PC-3 (cell line): ENCODE data around the gene NPC1. TPM values are rescaled to one million over a fixed set of nuclear protein-coding genes. Genes with fewer than 3 reads are reported as not detected.
A peak's percentile ranks its signal among the peaks of the same experiment; 100 is the strongest.

Experiments
- ATAC-seq: fragments of 200-7000 bp; cut with Tn5 transposase; 2 replicates; pipeline ENCODE4 v1.9.1; 2020; ENCODE audit warnings: mild to moderate bottlenecking, moderate library complexity
- BruUV-seq: library from RNA; stranded (reverse); fragments of 400-500 nt; replicated peaks from 2 replicates; lab custom pipeline; 2021; lab: Mats Ljungman, UMichigan
- CTCF ChIA-PET: fragments of 300-600 bp; sonication (Branson Sonifier 250); formaldehyde crosslinking; loops from one replicate; lab custom pipeline; 2022; ENCODE audit warnings: antibody characterized with exemption; lab: Charles Lee
- POLR2A ChIA-PET: fragments of 300-600 bp; sonication (Branson Sonifier 250); formaldehyde crosslinking; loops from one replicate; lab custom pipeline; 2022; ENCODE audit warnings: antibody characterized with exemption; ENCODE audit not compliant: unreplicated experiment; lab: Charles Lee
- DNase-seq: peaks from one replicate; pipeline ENCODE4 v3.0.0-alpha.2; 2015
- H2AFZ ChIP-seq: fragments of 300-600 bp; sonication (generic); 2 replicates; pipeline ENCODE4 v1.6.0; 2016; ENCODE audit warnings: antibody characterized with exemption, low read length
- H3F3A ChIP-seq: fragments of 300-600 bp; sonication (generic); one replicate; pipeline ENCODE4 v1.6.0; 2017; ENCODE audit warnings: antibody characterized with exemption, low read length, control low read depth, mild to moderate bottlenecking; ENCODE audit not compliant: unreplicated experiment
- H3K27ac ChIP-seq: fragments of 300-600 bp; sonication (generic); 2 replicates; pipeline ENCODE4 v1.5.1; 2016; ENCODE audit warnings: mild to moderate bottlenecking, low read length
- H3K27me3 ChIP-seq: fragments of 300-600 bp; sonication (generic); 2 replicates; pipeline ENCODE4 v1.6.1; 2016; ENCODE audit warnings: low read length, mixed read lengths
- H3K36me3 ChIP-seq: fragments of 300-600 bp; sonication (generic); 2 replicates; pipeline ENCODE4 v1.6.1; 2016; ENCODE audit warnings: low read depth, mixed run types, low read length, mixed read lengths
- H3K4me1 ChIP-seq: fragments of 300-600 bp; sonication (generic); 2 replicates; pipeline ENCODE4 v1.5.1; 2016; ENCODE audit warnings: low read length; ENCODE audit not compliant: insufficient read depth
- H3K4me2 ChIP-seq: fragments of 300-600 bp; sonication (generic); 2 replicates; pipeline ENCODE4 v1.6.0; 2016; ENCODE audit warnings: low read length
- H3K4me3 ChIP-seq: fragments of 300-600 bp; sonication (generic); 2 replicates; pipeline ENCODE4 v1.5.1; 2016; ENCODE audit warnings: mild to moderate bottlenecking, low read length, mixed read lengths
- H3K79me2 ChIP-seq: fragments of 300-600 bp; sonication (generic); 2 replicates; pipeline ENCODE4 v1.6.1; 2017; ENCODE audit warnings: low read length, mixed read lengths
- H3K9ac ChIP-seq: fragments of 300-600 bp; sonication (generic); 2 replicates; pipeline ENCODE4 v1.6.0; 2016; ENCODE audit warnings: mild to moderate bottlenecking, low read length
- H3K9me2 ChIP-seq: fragments of 300-600 bp; sonication (generic); replicated peaks from 2 replicates; pipeline ENCODE4 v1.6.1; 2016; ENCODE audit warnings: mixed run types, low read length, mixed read lengths
- H3K9me3 ChIP-seq: fragments of 300-600 bp; sonication (generic); 2 replicates; pipeline ENCODE4 v1.6.1; 2016; ENCODE audit warnings: low read length, mixed read lengths
- H4K20me1 ChIP-seq: fragments of 300-600 bp; sonication (generic); 2 replicates; pipeline ENCODE4 v1.6.1; 2016; ENCODE audit warnings: low read length, mixed read lengths
- EZH2 ChIP-seq: fragments of 300-600 bp; sonication (generic); IDR thresholded peaks from one replicate; pipeline ENCODE4 v1.6.1; 2017; ENCODE audit warnings: antibody characterized with exemption, mild to moderate bottlenecking, low read length; ENCODE audit not compliant: unreplicated experiment
- EZH2phosphoT487 ChIP-seq: fragments of 300-600 bp; sonication (generic); IDR thresholded peaks from 2 replicates; pipeline ENCODE4 v1.6.1; 2018; ENCODE audit warnings: mild to moderate bottlenecking, antibody characterized with exemption, low read length, borderline replicate concordance
- intact Hi-C: fragments of 100-400 bp; cut with micrococcal nuclease; formaldehyde crosslinking; loops from 2 replicates; pipeline ENCODE4 v1.9.0; 2023
- total RNA-seq: library from RNA; depleted of rRNA; stranded (reverse); fragments of >200 nt; gene quantifications from 2 replicates; pipeline ENCODE4 v1.2.3, GENCODE V29; 2014
- TF ChIP-seq, protein P1 (sequence below): fragments of 300-600 bp; sonication (generic); conservative IDR thresholded peaks from 2 replicates; pipeline ENCODE4 v1.5.1; 2017; ENCODE audit warnings: antibody characterized with exemption, low read depth, mild to moderate bottlenecking, low read length

Gene NPC1
- total RNA-seq, 1 experiment from 2014 or later, result 85.5 TPM

- no peak overlapping the region for H3K4me2 ChIP-seq
- H4K20me1 ChIP-seq, result no peaks in the 10 kb centered on the region
- no peaks in the 10 kb centered on the region for H3K27me3 ChIP-seq
- H3K4me3 ChIP-seq, result no peak overlapping the region
- no peak for TF ChIP-seq EZH2
- TF ChIP-seq, protein P1, sequence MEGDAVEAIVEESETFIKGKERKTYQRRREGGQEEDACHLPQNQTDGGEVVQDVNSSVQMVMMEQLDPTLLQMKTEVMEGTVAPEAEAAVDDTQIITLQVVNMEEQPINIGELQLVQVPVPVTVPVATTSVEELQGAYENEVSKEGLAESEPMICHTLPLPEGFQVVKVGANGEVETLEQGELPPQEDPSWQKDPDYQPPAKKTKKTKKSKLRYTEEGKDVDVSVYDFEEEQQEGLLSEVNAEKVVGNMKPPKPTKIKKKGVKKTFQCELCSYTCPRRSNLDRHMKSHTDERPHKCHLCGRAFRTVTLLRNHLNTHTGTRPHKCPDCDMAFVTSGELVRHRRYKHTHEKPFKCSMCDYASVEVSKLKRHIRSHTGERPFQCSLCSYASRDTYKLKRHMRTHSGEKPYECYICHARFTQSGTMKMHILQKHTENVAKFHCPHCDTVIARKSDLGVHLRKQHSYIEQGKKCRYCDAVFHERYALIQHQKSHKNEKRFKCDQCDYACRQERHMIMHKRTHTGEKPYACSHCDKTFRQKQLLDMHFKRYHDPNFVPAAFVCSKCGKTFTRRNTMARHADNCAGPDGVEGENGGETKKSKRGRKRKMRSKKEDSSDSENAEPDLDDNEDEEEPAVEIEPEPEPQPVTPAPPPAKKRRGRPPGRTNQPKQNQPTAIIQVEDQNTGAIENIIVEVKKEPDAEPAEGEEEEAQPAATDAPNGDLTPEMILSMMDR, result no peak
- TF ChIP-seq EZH2phosphoT487, result no peak
- peaks cover 4% of the 10 kb centered on the region; the same call in 1 of the 2 replicates for H3K4me1 ChIP-seq
- no peaks in the 10 kb centered on the region for H3K79me2 ChIP-seq
- H3K9me2 ChIP-seq, result no peaks in the 10 kb centered on the region
- POLR2A ChIA-PET, result no interaction called here
- H3K36me3 ChIP-seq, result no peaks in the 10 kb centered on the region
- no peak overlapping the region for H3K9ac ChIP-seq
- CTCF ChIA-PET, result no interaction called here
- H3F3A ChIP-seq, result no peaks in the 10 kb centered on the region
- no TSS peak for BruUV-seq
- no peak for DNase-seq
- no peaks in the 10 kb centered on the region for H3K9me3 ChIP-seq
- H2AFZ ChIP-seq, result 0 out of 2 replicates have a peak overlapping the region, but pooled peaks have one; percentile 30
- peak; percentile 21 for ATAC-seq
- intact Hi-C loops, result no loop called here
- H3K27ac ChIP-seq, result no peak overlapping the region
These were observed 33.1 kb upstream of the NPC1 start for GRCh38 chr18:23619388-23619881.

DNA sequence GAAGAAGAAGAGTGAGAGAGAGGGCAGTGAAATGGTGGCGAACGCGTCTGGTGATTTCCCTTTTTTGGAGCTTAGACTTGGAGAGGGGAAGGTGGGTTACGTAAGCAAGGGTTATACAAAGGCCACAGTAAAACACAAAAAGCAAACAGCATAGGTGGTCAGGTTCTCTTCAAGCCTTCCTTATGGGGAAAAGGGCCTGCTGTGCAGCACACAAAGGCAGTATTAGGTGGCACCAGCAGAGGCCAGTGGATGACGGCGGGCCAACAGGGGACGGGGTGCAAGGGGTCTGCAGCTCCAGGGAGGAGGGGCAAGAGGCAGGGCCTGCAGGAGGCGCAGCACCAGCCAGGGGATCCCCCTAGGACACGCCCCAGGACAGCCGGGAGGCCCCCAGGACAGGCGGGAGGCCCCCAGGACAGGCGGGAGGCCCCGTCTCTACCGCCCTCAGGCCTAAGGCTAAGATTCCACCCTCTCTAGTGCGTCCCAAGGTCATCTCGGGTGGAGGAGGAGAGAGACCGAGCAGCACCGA, 32.6 kb upstream of the NPC1 start:
- H3K4me2 ChIP-seq, result no peak overlapping the region
- H3K36me3 ChIP-seq, result no peaks in the 10 kb centered on the region
- H3K79me2 ChIP-seq, result no peaks in the 10 kb centered on the region
- DNase-seq (no peak), ATAC-seq (no peak)
- intact Hi-C loops, result no loop called here
- no peaks in the 10 kb centered on the region for H3K9me3 ChIP-seq
- TF ChIP-seq EZH2 (no peak), EZH2phosphoT487 (no peak)
- TF ChIP-seq, protein P1, result no peak
- H3K27ac ChIP-seq, result no peak overlapping the region
- H3K4me3 ChIP-seq, result no peak overlapping the region
- no TSS peak for BruUV-seq
- H3K4me1 ChIP-seq, result 0 out of 2 replicates have a peak, but pooled peaks cover 4% of the 10 kb centered on the region
- no peak overlapping the region for H2AFZ ChIP-seq
- no peaks in the 10 kb centered on the region for H4K20me1 ChIP-seq
- H3K9ac ChIP-seq, result no peak overlapping the region
- no peaks in the 10 kb centered on the region for H3K27me3 ChIP-seq
- ChIA-PET POLR2A (no interaction called here), CTCF (interaction anchor here (0.7 kb wide), 1 partner anchor 75 kb away, joined by 3 read pairs; no protein-coding TSS in a partner anchor)
- H3K9me2 ChIP-seq, result no peaks in the 10 kb centered on the region
- H3F3A ChIP-seq, result no peaks in the 10 kb centered on the region

DNA sequence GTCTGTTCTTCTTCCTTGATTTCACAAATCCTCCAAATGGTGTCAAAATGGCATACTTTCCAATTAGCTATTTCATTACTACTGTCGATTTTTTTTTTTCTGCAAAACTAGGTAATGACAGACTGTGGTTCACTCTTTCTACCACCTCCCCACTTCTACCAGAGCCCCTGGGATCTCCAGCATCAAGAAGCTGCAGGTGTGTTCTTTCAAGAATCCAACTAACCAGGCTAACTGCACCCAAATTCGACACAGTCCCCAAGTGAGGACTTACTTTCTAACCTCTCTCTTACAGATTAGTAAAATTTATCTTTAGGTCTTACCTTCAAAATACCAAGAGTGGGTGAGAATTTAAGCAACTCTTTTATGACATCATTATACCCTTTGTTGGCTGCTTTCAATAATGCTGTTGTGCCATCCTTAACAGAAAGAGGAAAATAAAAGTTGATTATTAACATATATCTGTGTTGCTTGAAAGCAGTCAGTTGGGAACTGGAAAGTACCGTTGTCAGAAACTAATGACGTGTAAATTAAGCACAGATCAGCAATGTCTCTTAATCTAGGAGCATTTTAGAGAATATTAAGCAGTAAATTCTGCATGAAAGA, 31.2 kb upstream of the NPC1 start:
- Histone ChIP-seq H3K27ac (no peak overlapping the region), H3K9me2 (no peaks in the 10 kb centered on the region), H3K27me3 (no peaks in the 10 kb centered on the region), H3K4me1 (0 out of 2 replicates have a peak, but pooled peaks cover 4% of the 10 kb centered on the region), H2AFZ (no peak overlapping the region), H3K36me3 (no peaks in the 10 kb centered on the region), H3K79me2 (no peaks in the 10 kb centered on the region), H4K20me1 (no peaks in the 10 kb centered on the region), H3F3A (no peaks in the 10 kb centered on the region), H3K9me3 (no peaks in the 10 kb centered on the region), H3K4me2 (no peak overlapping the region), H3K4me3 (no peak overlapping the region), H3K9ac (no peak overlapping the region)
- ATAC-seq (no peak), DNase-seq (no peak)
- TF ChIP-seq EZH2phosphoT487, result no peak
- TF ChIP-seq, protein P1, result no peak
- no peak for TF ChIP-seq EZH2
- BruUV-seq, result no TSS peak
- POLR2A ChIA-PET, result no interaction called here
- intact Hi-C loops, result no loop called here
- CTCF ChIA-PET, result no interaction called here
